ENCODE results near the gene BSG. TPM values are rescaled to one million over a fixed set of nuclear protein-coding genes. Genes with fewer than 3 reads are reported as not detected.

BSG gene
- total and polyA plus RNA-seq, 2 of the 4 experiments (the other 2 are of a cell fraction): 130 to 698 TPM

- Histone ChIP-seq H3K36me3 (ENCODE audit: control insufficient read depth, insufficient read depth, low read length) (no peaks in the 10 kb centered on the region), H2BK5ac (ENCODE audit: low read depth, low read length, poor library complexity, severe bottlenecking) (peak overlapping the region; percentile 87), H3K9ac (ENCODE audit: low read depth, low read length) (no peak overlapping the region), H3K4me1 (ENCODE audit: control insufficient read depth, insufficient read depth, low read length) (peaks cover 10% of the 10 kb centered on the region), H2AK5ac (ENCODE audit: low read depth, low read length) (peak overlapping the region; percentile 94), H3K79me1 (ENCODE audit: low read depth in 1 of 2, low read length in 2 of 2) (no peaks in the 10 kb centered on the region), H2BK120ac (ENCODE audit: low read depth, low read length) (peak overlapping the region; percentile 92), H3K27me3 (ENCODE audit: control insufficient read depth, insufficient read depth, low read length) (no peaks in the 10 kb centered on the region; the same call in 1 of the 2 replicates), H4K8ac (ENCODE audit: low read depth in 2 of 2, low read length in 2 of 2) (peak overlapping the region; percentile 53 to 86), H2BK15ac (ENCODE audit: low read depth, low read length) (peak overlapping the region; percentile 80; the same call in 1 of the 3 replicates), H3K23ac (ENCODE audit: low read depth, low read length) (peak overlapping the region; percentile 71), H3K18ac (ENCODE audit: low read depth, low read length) (peak overlapping the region; percentile 46), H4K91ac (ENCODE audit: insufficient read depth, low read depth, low read length) (peak overlapping the region; percentile 82), H3K9me1 (ENCODE audit: insufficient read depth, low read length) (peaks cover 7% of the 10 kb centered on the region), H2BK20ac (ENCODE audit: low read depth, low read length) (peak overlapping the region; percentile 72), H3K4me2 (ENCODE audit: low read depth, low read length) (peak overlapping the region; percentile 11), H4K20me1 (ENCODE audit: insufficient read depth, low read length) (peaks cover 12% of the 10 kb centered on the region), H3K14ac (replicated peaks; ENCODE audit: low read depth, low read length) (peak overlapping the region; percentile 81), H2AFZ (replicated peaks; ENCODE audit: low read length, poor library complexity) (peak overlapping the region; percentile 84), H3K4me3 (ENCODE audit: insufficient read depth, low read depth, low read length) (no peak overlapping the region), H3K27ac (ENCODE audit: insufficient read depth, low read length) (peak overlapping the region; percentile 38), H4K5ac (ENCODE audit: low read depth, low read length) (peak overlapping the region; percentile 28; the same call in 1 of the 2 replicates), H3K56ac (ENCODE audit: extremely low read depth, insufficient read depth, low read length) (peak overlapping the region; percentile 47), H2AK9ac (replicated peaks; ENCODE audit: low read depth, low read length, poor library complexity) (peak overlapping the region; percentile 81), H3K4ac (ENCODE audit: low read depth, low read length) (peak overlapping the region; percentile 92), H3K9me3 (ENCODE audit: control insufficient read depth, insufficient read depth, low read length) (no peaks in the 10 kb centered on the region)
- CTCF ChIA-PET: no interaction called here
- 29% methylated on average over 12 of the region's 36 CpGs; no CpG with 5 or more reads in 1 of the 2 experiments for WGBS, 2 experiments (ENCODE audit: extremely low coverage in 2 of 2, insufficient read length in 1 of 2)
- POLR2A ChIA-PET (ENCODE audit: unreplicated experiment): no interaction called here
- dilution Hi-C loops (cut with HindIII; ENCODE audit: low sequenced_read_pairs, unreplicated experiment) (no loop called here), intact Hi-C loops (cut with micrococcal nuclease) (loop anchor here (2.0 kb wide), 1 partner anchor 22 kb away; the partner anchor contains the start of gene POLRMT), in situ Hi-C loops (cut with MboI; ENCODE audit: low sequenced_read_pairs) (no loop called here)
- peak; percentile 70 for ATAC-seq (ENCODE audit: low read depth)
- no TSS peak for BruUV-seq (replicated peaks)
- DNase-seq: peak; percentile 76
- no peak for TF ChIP-seq RFX5 (IDR thresholded peaks at IDR 0.05; ENCODE audit: low read depth, low read length)
- TF ChIP-seq MXI1 (IDR thresholded peaks at IDR 0.05; ENCODE audit: borderline replicate concordance, low read depth, low read length): no peak
- no peak for TF ChIP-seq CHD1 (IDR thresholded peaks at IDR 0.05; ENCODE audit: low read depth, low read length)
- TF ChIP-seq MAZ (IDR thresholded peaks at IDR 0.05; ENCODE audit: borderline replicate concordance, low read depth, low read length): peak; percentile 58; the same call in 1 of the 2 replicates
- TF ChIP-seq, protein P1, sequence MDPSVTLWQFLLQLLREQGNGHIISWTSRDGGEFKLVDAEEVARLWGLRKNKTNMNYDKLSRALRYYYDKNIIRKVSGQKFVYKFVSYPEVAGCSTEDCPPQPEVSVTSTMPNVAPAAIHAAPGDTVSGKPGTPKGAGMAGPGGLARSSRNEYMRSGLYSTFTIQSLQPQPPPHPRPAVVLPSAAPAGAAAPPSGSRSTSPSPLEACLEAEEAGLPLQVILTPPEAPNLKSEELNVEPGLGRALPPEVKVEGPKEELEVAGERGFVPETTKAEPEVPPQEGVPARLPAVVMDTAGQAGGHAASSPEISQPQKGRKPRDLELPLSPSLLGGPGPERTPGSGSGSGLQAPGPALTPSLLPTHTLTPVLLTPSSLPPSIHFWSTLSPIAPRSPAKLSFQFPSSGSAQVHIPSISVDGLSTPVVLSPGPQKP (IDR thresholded peaks at IDR 0.05; ENCODE audit: borderline replicate concordance, low read depth, low read length): no peak
- 0 out of 2 replicates have a peak, but pooled peaks have one; percentile 30 for TF ChIP-seq FOS (IDR thresholded peaks at IDR 0.05; ENCODE audit: low read depth, low read length)
Measured at GRCh38 chr19:610801-611480, 38.5 kb downstream of the BSG start.
